ENCODE measurements around the gene PTPDC1.

The PTPDC1 gene

GRCh38 chr9:94084314-94084713 lies at the start of gene PTPDC1:
TSS of gene PTPDC1 (plus strand) at chr9:94084464. CDS start at chr9:94084531, 67 bp downstream.
- DNase-seq (ENCODE audit: low read depth, low spot score): no peak

DNA sequence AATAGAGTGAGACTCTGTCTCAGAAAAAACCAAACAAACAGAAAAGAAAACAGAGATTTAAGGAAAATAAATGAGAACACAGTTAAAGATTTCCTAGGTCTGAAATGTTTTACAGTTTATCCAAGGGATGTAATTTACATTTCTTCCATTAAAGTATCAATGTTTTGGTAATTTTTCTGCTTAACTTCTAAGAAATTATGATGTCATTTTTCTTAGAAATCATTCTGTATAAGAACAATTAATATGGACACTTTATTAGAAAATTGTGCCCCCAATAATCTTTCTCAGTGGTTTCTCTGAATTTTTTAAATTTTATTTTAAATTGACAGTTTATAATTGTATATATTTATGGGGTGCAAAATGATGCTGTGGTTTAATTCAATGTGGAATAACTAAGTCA lies 49.8 kb upstream of the PTPDC1 start:
- DNase-seq (ENCODE audit: low read depth, low spot score): no peak

DNA sequence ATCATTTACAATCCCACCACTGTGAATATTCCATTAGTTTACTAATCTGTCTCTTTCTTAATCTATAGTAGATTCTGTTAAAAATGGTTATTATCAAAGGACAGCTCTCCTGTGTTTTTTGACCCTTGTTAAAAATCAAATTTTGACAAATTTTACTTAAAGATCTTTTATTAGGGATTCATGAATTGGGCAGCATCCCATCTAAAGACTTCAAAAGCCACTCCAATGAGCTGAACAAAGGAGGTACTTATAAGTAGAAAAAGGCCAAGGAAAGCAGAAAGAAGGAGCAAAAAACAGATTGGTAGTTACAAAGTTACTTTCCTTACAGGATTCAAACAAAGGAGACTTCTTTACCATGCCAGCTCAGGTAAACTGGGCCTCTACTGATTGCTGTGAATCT lies 44.5 kb upstream of the PTPDC1 start:
- no peak for DNase-seq (ENCODE audit: low read depth, low spot score)

DNA sequence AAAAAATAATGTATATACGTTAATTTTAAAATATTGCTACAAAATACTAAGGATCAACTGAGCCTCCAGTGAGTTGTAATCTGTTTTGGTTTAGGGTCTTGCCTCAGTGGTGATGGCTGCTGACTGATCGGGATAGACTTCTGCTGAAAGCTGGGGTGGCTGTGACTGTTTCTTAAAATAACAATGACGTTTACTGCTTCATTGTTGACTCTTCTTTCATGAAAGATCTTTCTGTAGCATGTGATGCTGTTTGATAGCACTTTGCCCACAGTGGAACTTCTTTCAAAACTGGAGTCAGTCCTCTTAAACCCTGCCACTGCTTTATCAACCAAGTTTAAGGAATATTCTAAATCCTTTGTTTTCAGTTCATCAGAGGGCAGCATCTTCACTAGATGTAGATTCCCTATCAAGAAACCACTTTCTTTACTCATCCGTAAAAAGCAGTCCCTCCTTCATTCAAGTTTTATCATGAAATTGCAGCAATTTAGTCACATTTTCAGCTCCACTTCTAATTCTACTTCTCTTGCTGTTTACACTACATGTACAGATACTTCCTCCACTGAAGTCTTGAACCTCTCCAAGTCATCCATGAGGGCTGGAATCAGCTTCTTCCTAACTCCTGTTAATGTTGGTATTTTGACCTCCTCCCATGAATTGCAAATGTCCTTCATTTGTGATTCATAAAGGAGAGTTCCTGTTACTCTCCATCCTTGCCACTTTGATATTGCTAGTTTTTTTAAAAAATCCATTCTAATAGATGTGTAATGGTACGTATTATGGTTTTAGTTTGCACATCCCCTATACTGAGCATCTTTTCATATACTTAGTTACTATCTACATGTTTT lies 41.5 kb upstream of the PTPDC1 start:
- no peak for DNase-seq (ENCODE audit: low read depth, low spot score)

DNA sequence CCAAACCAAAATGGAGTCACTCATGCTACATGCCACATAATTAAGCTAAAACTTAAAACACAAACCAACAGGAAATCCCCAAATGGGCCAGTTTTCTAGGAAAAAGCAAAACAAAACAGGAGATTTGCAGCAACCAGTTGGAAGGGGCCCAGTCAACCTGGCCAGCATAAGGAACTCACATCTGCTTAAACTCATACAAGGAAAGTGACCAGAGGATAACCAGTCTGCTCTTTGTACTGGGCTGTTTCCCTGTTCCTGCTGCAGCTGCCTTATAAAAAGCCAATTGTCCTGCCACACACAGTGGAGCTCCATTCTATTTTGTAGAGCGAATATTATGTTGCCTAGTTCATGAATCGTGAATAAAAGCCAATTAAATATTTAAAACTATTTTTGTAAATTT lies 29.5 kb upstream of the PTPDC1 start:
- DNase-seq (ENCODE audit: low read depth, low spot score): no peak

DNA sequence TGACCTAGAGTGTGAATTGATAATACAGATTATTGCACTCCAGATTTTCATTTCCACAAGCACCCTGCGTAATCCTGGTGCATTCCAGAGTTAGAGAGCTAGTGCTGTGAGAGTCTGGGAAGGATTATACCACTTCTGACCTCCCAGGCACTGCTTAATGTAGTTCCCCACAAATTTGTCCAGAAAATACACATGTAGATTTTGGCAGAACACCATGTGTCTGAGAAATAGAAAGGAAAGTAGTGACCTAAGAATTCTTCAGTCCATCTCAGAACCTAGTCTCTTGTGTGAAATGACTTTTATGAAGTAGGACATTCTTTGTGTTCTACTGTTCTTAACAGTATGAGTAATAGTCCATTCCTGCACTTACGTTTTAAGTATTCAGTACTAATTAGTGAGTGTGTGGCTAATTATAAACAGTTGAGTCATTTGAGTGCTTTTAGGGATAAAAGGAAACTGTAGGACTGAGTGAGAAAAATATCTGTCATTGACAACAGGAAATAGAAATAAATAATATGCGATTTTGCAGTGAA lies 27.8 kb upstream of the PTPDC1 start:
- DNase-seq (ENCODE audit: low read depth, low spot score): no peak

GRCh38 chr9:94057918-94058317 lies 26.3 kb upstream of the PTPDC1 start:
- no peak for DNase-seq (ENCODE audit: low read depth, low spot score)

GRCh38 chr9:94061864-94062263 lies 22.4 kb upstream of the PTPDC1 start:
- DNase-seq (ENCODE audit: low read depth, low spot score): no peak

DNA sequence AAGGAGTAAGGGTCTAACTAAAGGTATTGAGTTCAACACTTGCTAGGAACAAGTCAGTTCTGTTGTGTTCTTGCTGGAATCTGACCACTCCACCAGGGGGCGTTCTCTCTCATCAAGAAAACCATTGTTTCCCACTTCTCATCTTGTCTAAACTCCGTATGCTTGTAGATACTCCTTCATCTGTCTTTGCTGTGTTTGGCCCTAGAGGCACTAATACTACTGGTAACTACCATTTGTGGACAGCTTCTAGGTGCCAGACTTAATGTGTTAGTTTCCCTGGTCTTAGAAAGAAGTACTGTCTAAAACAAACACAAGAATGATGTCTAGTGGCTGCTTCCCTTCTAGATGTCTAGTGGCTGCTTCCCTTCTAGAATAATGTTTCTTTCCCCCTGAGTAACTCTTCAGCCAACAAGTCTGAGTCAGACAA lies 18.7 kb upstream of the PTPDC1 start:
- DNase-seq (ENCODE audit: low read depth, low spot score): peak; percentile 45

DNA sequence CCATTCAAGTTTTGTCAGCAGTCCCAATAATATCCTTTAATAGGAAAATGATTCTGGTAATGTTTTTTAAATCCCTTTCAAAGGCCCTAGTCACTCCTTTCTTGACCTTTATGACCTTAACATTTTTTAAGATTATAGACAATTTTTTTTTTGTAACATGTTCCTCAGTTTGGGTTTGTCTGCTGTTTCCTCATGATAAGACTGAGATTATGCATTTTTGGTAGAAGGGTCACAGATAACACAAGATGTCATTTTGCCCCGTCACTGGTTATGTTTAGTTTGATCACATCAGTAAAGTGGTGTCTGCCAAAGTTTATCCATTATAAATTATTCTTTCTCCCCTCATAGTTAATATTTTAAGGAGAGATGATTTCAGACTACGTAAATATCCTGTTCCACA lies 16.0 kb upstream of the PTPDC1 start:
- no peak for DNase-seq (ENCODE audit: low read depth, low spot score)

GRCh38 chr9:94076557-94076956 lies 7.7 kb upstream of the PTPDC1 start:
- DNase-seq (ENCODE audit: low read depth, low spot score): no peak

DNA sequence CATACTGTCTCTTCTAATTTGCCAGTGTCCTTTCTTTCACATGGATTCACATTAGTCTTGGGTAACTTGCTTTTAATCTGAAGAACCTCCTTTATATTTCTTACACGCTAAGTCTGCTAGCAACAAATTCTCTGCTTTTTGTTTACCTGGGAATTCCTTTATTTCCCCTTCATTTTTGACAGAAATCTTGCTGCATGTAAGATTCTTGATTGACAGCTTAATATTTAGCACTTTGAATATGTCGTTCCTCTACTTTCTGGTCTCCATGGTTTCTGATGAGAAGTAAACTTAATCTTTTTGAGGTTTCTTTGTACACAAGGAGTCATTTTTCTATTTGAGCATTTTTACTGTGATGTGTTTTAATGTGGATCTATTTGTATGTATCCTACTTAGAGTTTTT lies 6.2 kb upstream of the PTPDC1 start:
- DNase-seq (ENCODE audit: low read depth, low spot score): no peak

DNA sequence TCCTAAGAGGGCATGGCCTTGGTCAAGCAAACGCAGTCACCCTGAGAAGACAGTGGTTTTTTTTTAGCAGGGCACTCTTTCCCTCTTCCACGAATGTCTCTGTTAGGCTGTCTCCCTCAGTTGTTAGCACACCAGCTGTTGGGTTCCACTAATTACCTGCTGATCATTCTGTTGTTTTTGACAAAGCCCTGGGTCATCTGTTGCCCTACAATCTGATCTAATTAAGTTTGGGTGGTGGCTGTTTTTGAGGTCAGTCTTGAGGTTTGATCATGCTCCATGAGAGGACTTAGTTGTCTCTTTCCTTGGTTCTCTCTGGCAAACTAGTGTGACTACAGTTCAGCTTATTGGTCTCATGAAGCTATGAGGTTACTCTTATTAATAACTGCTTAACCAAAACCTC lies 5.0 kb upstream of the PTPDC1 start:
- DNase-seq (ENCODE audit: low read depth, low spot score): no peak

- DNase-seq (ENCODE audit: low read depth, low spot score): no peak
These were observed 4.0 kb upstream of the PTPDC1 start for GRCh38 chr9:94080249-94080648.

DNA sequence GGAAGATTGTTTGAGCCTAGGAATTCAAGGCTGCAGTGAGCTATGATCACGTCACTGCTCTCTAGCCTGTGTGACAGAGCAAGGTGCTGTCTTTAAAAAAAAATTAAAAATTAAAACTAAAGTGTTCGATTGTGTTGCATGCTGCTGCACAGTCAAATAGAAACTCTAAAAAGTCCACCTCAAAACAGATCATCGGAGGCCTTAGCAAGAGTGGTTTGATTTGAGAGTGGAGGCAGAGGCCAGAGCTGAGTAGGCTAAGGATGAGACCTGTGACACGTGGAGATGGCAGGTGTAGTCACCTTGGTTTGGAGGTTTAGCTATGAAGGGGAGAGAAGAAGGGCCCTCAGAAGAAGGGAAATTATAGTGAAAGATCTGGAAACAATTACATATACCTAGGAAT lies 2.8 kb upstream of the PTPDC1 start:
- DNase-seq (ENCODE audit: low read depth, low spot score): no peak

GRCh38 chr9:94081864-94082463 lies 2.3 kb upstream of the PTPDC1 start:
- DNase-seq (ENCODE audit: low read depth, low spot score): no peak

GRCh38 chr9:94082553-94082952 lies 1.7 kb upstream of the PTPDC1 start:
- no peak for DNase-seq (ENCODE audit: low read depth, low spot score)

DNA sequence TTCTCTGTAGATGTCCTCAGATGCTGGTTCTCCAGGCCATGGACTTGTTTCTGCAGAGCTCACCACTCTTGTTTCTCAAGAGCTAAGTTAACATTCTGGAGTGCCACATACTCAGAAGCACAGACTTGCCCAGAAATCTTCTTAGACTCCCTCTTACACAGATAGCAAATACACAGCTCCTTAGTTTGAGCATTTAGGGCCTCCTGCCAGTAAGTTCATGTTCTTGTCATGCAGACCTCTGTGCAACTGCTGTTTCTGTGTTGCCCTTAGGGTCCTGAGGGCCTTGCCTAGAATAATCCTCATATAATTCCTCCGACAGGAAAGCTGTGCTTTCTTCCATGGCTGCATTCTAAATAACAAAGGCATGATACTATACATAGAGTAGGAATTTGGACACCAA lies 1.3 kb upstream of the PTPDC1 start:
- no peak for DNase-seq (ENCODE audit: low read depth, low spot score)

GRCh38 chr9:94083384-94083783 lies 880 bp upstream of the PTPDC1 start:
- no peak for DNase-seq (ENCODE audit: low read depth, low spot score)

- DNase-seq (ENCODE audit: low read depth, low spot score): peak; percentile 17
These were observed 887 bp downstream of the PTPDC1 start for GRCh38 chr9:94085062-94085639.

- no peak for DNase-seq (ENCODE audit: low read depth, low spot score)
These were observed 2.5 kb downstream of the PTPDC1 start for GRCh38 chr9:94086486-94087345.

All from brain pericyte (primary cell).